NCI-H1694 (cell line): Measurements from ENCODE around the gene CD164L2.
"Not testable (repeated sequence)": the region's sequence is repeated elsewhere in the genome, so short reads cannot be mapped to it uniquely, and the experiment has no call there.

ENCODE experiments used
- DNase-seq: peaks from one replicate; lab custom pipeline; 2025; lab: John Stamatoyannopoulos, UW

CD164L2 gene

GRCh38 chr1:27384797-27385196 is 1.7 kb upstream of the CD164L2 start:
- DNase-seq, result not testable (repeated sequence)

GRCh38 chr1:27383661-27384060 is 528 bp upstream of the CD164L2 start:
- DNase-seq, result no peak

GRCh38 chr1:27381969-27382762 is 967 bp downstream of the CD164L2 start:
- DNase-seq, result no peak

GRCh38 chr1:27380766-27381733 is 2.1 kb downstream of the CD164L2 start:
- no peak for DNase-seq

- DNase-seq, result no peak
These were observed 2.9 kb downstream of the CD164L2 start for GRCh38 chr1:27380224-27380623.

- DNase-seq, result no peak
These were observed 3.5 kb downstream of the CD164L2 start for GRCh38 chr1:27379564-27380122.

- no peak for DNase-seq
These were observed 5.2 kb downstream of the CD164L2 start for GRCh38 chr1:27377760-27378495.

- no peak for DNase-seq
These were observed 8.6 kb downstream of the CD164L2 start, which contains the start of gene FCN3 for GRCh38 chr1:27374362-27375086. TSS of gene FCN3 (minus strand) at chr1:27374824. CDS start at chr1:27374818, 6 bp downstream.

GRCh38 chr1:27372808-27373690 is 10.1 kb downstream of the CD164L2 start:
- no peak for DNase-seq

GRCh38 chr1:27372022-27372807 is 10.9 kb downstream of the CD164L2 start:
- DNase-seq, result no peak

GRCh38 chr1:27368869-27369582 is 14.1 kb downstream of the CD164L2 start:
- DNase-seq, result no peak

GRCh38 chr1:27367160-27367650 is 15.9 kb downstream of the CD164L2 start:
- DNase-seq, result no peak

- peak; percentile 39 for DNase-seq
These were observed 16.5 kb downstream of the CD164L2 start, which contains the start of gene MAP3K6 for GRCh38 chr1:27366411-27367159. TSS of gene MAP3K6 (minus strand) at chr1:27366961. CDS start at chr1:27366597, 364 bp downstream.

GRCh38 chr1:27366113-27366410 is 17.1 kb downstream of the CD164L2 start:
- DNase-seq, result peak; percentile 46

GRCh38 chr1:27365372-27366112 is 17.6 kb downstream of the CD164L2 start:
- peak; percentile 75 for DNase-seq

GRCh38 chr1:27364696-27365371 is 18.3 kb downstream of the CD164L2 start:
- DNase-seq, result no peak
